A549 (cell line): ENCODE results near the gene NPLOC4. TPM values are rescaled to one million over a fixed set of nuclear protein-coding genes. Genes with fewer than 3 reads are reported as not detected.

Experiments used
- ATAC-seq, 2 experiments: fragments of 200-7000 bp in 1 of 2; fragments of >200 bp in 1 of 2; cut with Nextera tagmentation in 1 of 2; cut with Tn5 transposase in 1 of 2; 3 replicates each; pipeline versions ENCODE4 v1.8.0 to v1.9.1; 2018 to 2020; ENCODE audit warnings: mild to moderate bottlenecking in 1 of 2, moderate library complexity in 1 of 2
- CTCF ChIA-PET: fragments of 300-600 bp; sonication (Branson Sonifier 250); formaldehyde crosslinking; extraction: SDS; loops from one replicate; lab custom pipeline; 2021; ENCODE audit warnings: antibody characterized with exemption, inconsistent platforms; lab: Yijun Ruan, JAX
- POLR2A ChIA-PET: fragments of 350-600 bp; formaldehyde crosslinking; extraction: SDS; loops from one replicate; lab custom pipeline; 2021; ENCODE audit warnings: antibody characterized with exemption, inconsistent platforms; lab: Yijun Ruan, JAX
- DNase-seq, 2 experiments: peaks; one replicate each; pipeline versions ENCODE4 v3.0.0 to v3.0.0-alpha.2; 2011 to 2016; ENCODE audit warnings: low read depth in 1 of 2, low spot score in 1 of 2
- FAIRE-seq: peaks from 2 replicates; lab custom pipeline; 2011; peaks lifted over from hg19 to GRCh38; lab: Jason Lieb, UNC
- H3K27ac ChIP-seq, 2 experiments: fragments of >200 bp; sonication (Bioruptor Twin); formaldehyde crosslinking; 3 replicates each; pipeline ENCODE4 v1.5.1; 2016 to 2017
- H3K4me1 ChIP-seq: fragments of >200 bp; sonication (Bioruptor Twin); formaldehyde crosslinking; 3 replicates; pipeline ENCODE4 v1.6.1; 2016
- H3K4me2 ChIP-seq: fragments of >200 bp; sonication (Bioruptor Twin); formaldehyde crosslinking; 3 replicates; pipeline ENCODE4 v1.6.1; 2016
- H3K4me3 ChIP-seq: fragments of >200 bp; sonication (Bioruptor Twin); formaldehyde crosslinking; 3 replicates; pipeline ENCODE4 v1.5.1; 2016
- H3K9me3 ChIP-seq: fragments of >200 bp; sonication (Bioruptor Twin); formaldehyde crosslinking; 3 replicates; pipeline ENCODE4 v1.6.1; 2016
- BHLHE40 ChIP-seq: IDR thresholded peaks from 2 replicates; pipeline ENCODE4 v1.6.1; 2012; ENCODE audit warnings: low read depth, low read length, inconsistent platforms
- CEBPB ChIP-seq, 2 experiments: fragments of >200 bp in 1 of 2; sonication (Bioruptor Twin) in 1 of 2; formaldehyde crosslinking in 1 of 2; IDR thresholded peaks; 2 replicates each; pipeline ENCODE4 v1.6.1; 2012 to 2016
- FOXS1 ChIP-seq: fragments of 250-450 bp; sonication (Bioruptor Pico); IDR thresholded peaks from 2 replicates; pipeline ENCODE4 v1.5.0; 2020; ENCODE audit warnings: mild to moderate bottlenecking, moderate library complexity
- GATA3 ChIP-seq: IDR thresholded peaks from 2 replicates; pipeline ENCODE4 v1.6.1; 2012; ENCODE audit warnings: borderline replicate concordance
- JUN ChIP-seq, 2 experiments: fragments of >200 bp; sonication (Bioruptor Twin); formaldehyde crosslinking; IDR thresholded peaks; 2 replicates in 1 of 2; 3 replicates in 1 of 2; pipeline ENCODE4 v1.6.1; 2016 to 2017
- KDM1A ChIP-seq: fragments of 200-600 bp; sonication (generic); IDR thresholded peaks from 2 replicates; pipeline ENCODE4 v1.6.1; 2016; ENCODE audit warnings: low read depth, mild to moderate bottlenecking
- MYC ChIP-seq: IDR thresholded peaks from 2 replicates; pipeline ENCODE4 v1.6.1; 2012; ENCODE audit warnings: mild to moderate bottlenecking, inconsistent platforms, low read length, improper control_type of control experiment, borderline replicate concordance
- NFE2L2 ChIP-seq: fragments of 150-350 bp; conservative IDR thresholded peaks from 2 replicates; pipeline ENCODE4 v1.6.1; 2014; ENCODE audit warnings: low read length
- RARB ChIP-seq: fragments of 250-450 bp; sonication (Bioruptor Pico); IDR thresholded peaks from 2 replicates; pipeline ENCODE4 v1.8.0; 2021; ENCODE audit warnings: mild to moderate bottlenecking, moderate library complexity
- SMC3 ChIP-seq: fragments of >200 bp; sonication (Bioruptor Twin); formaldehyde crosslinking; IDR thresholded peaks from 3 replicates; pipeline ENCODE4 v1.6.1; 2018; ENCODE audit warnings: inconsistent platforms
- TFCP2L1 ChIP-seq: fragments of 250-450 bp; sonication (Bioruptor Pico); IDR thresholded peaks from 2 replicates; pipeline ENCODE4 v1.5.0; 2021; ENCODE audit warnings: mild to moderate bottlenecking
- ZSCAN20 ChIP-seq: fragments of 250-450 bp; sonication (Bioruptor Pico); IDR thresholded peaks from 2 replicates; pipeline ENCODE4 v1.8.0; 2022; ENCODE audit warnings: mild to moderate bottlenecking, moderate library complexity
- WGBS: methylation state at CpG from one replicate; pipeline ENCODE4 v1.1.6; 2017; ENCODE audit errors: missing lambda C conversion rate; 5-methylcytosine and 5-hydroxymethylcytosine counted together
- polyA plus RNA-seq, 4 experiments: library from polyadenylated mRNA; depleted of rRNA in 3 of 4; stranded (reverse); fragments of >200 nt; fragmentation: RNase III in 1 of 4; extraction: RNeasy Plus Mini Kit Qiagen cat#74134 plus additional on column Dnase treatment in 1 of 4; gene quantifications; 2 replicates in 3 of 4; 3 replicates in 1 of 4; pipeline ENCODE4 v1.2.3, GENCODE V29; 2011 to 2017
- TF ChIP-seq, protein P1 (sequence below): fragments of >200 bp; sonication (Bioruptor Twin); formaldehyde crosslinking; IDR thresholded peaks from 2 replicates; pipeline ENCODE4 v1.6.1; 2016
- TF ChIP-seq, protein P2 (sequence below): fragments of 200-600 bp; sonication (generic); IDR thresholded peaks from 2 replicates; pipeline ENCODE4 v1.6.1; 2016; ENCODE audit warnings: antibody characterized with exemption, mild to moderate bottlenecking, moderate library complexity
- TF ChIP-seq, protein P3 (sequence below): IDR thresholded peaks from 2 replicates; pipeline ENCODE4 v1.6.1; 2012

The NPLOC4 gene
- polyA plus RNA-seq, 2 of the 4 experiments (the other 2 are of a cell fraction) = 98.5 to 101 TPM

DNA sequence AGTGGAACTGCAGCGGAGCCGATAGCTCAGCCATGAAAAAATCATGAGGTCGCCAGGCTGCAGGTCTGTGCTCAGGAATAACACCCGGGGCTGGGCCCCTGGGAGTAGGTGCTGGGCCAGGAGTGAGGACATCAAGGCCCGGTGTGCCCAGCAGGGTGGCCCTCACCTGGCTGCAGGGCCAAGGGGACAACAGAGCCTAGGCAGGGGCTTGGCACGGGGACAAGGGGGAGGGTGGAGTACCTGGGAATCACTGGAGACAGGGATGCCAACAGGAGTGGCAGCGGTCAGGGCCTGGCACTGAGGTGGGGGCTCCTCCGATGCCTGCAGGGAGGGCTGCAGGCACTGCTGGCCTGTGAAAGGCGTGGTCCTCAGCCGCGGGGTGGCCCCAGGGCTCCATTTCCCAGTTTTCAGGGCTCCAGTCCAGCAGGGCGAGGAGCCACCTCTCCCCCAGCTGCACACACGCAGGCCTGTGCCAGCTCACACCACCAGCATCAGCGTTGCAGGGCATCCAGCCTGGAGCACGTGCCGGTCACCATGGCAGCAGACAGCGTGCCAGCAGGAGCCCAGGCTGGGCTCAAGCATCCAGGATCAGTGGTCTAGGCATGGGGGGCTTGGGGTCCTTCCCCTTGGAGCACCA, 113.4 kb downstream of the NPLOC4 start:
- Histone ChIP-seq H3K4me2 (no peak overlapping the region), H3K9me3 (no peaks in the 10 kb centered on the region), H3K4me1 (peaks cover 13% of the 10 kb centered on the region), H3K4me3 (no peak overlapping the region), H3K27ac (no peak overlapping the region)
- ATAC-seq (no peak), DNase-seq (no peak), FAIRE-seq (no peak)
- TF ChIP-seq, protein P1, sequence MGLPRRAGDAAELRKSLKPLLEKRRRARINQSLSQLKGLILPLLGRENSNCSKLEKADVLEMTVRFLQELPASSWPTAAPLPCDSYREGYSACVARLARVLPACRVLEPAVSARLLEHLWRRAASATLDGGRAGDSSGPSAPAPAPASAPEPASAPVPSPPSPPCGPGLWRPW = no peak
- TF ChIP-seq BHLHE40 = peak; percentile 16; the same call in 1 of the 2 replicates
- ChIA-PET POLR2A (no interaction called here), CTCF (interaction anchor here (1.1 to 2.7 kb wide), 5 partner anchors 13 to 77 kb away, joined by 3 to 11 read pairs (median 5); no protein-coding TSS in a partner anchor)
- 79% methylated on average over 12 of the region's 17 CpGs for WGBS

DNA sequence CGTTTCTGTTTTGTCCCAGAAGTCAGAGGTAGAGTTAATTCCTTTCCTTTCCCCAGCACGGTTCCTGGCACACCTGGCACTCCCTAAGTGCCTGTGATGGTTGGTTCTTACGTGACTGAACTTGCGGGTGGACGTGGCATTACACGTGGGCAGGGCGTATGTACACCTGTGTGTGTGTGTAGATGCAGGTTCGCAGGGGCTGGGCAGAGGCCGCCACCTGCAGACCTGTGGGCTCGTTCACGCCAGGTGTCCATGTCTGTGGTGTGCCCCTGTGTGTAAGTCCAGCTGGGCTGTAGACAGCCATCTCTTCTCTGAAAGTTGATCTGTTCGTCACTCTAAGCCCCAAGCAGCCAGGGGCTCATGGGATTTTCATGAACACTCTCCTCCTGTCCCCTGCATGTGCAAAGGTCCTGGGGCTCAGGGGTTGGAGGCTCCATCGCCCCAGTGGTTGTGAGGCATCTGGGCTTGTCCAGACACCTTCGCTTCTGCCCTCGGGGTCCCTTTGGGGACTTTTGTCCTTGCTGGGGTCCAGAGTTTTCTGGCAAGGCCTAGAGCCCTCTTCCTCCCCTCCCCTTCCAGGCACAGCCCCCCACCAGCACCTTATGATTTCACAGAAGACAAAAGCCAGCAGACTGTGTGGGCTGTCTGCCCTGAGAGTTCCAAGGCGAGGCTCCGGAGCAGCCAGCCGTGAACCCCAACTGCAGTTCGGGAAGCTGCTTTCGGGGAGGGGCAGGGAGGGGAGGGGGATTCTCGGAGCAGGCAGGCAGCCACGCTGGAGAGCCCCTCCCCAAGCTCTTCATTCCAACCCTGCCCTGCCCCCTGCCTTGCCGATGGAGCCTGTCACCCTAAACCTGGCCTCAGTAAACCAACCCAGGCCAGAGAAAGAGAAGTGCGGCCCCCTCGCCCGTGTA, 114.2 kb downstream of the NPLOC4 start:
- DNase-seq (no peak), FAIRE-seq (no peak), ATAC-seq (no peak)
- Histone ChIP-seq H3K27ac (no peak overlapping the region), H3K4me2 (no peak overlapping the region), H3K4me3 (no peak overlapping the region), H3K4me1 (peaks cover 21% of the 10 kb centered on the region), H3K9me3 (no peaks in the 10 kb centered on the region)
- CTCF ChIA-PET = interaction anchor here (0.6 to 5.5 kb wide), 7 partner anchors 14 to 106 kb away, joined by 3 to 65 read pairs (median 5); no protein-coding TSS in a partner anchor
- WGBS = 89% methylated on average over 26 of the region's 26 CpGs
- POLR2A ChIA-PET = no interaction called here
- TF ChIP-seq CEBPB (IDR thresholded peaks at IDR 0.05) (no peak), KDM1A (peak; percentile 68; the same call in 1 of the 2 replicates), ZSCAN20 (no peak), NFE2L2 (no peak), JUN (IDR thresholded peaks at IDR 0.05) (0 out of 5 replicates have a peak, but pooled peaks of 1 of the 2 experiments have one; percentile 4), MYC (no peak), RARB (CRISPR knock-in tag) (no peak), SMC3 (no peak), TFCP2L1 (CRISPR knock-in tag) (no peak), GATA3 (no peak), BHLHE40 (no peak), FOXS1 (CRISPR knock-in tag) (no peak)
- TF ChIP-seq, protein P2, sequence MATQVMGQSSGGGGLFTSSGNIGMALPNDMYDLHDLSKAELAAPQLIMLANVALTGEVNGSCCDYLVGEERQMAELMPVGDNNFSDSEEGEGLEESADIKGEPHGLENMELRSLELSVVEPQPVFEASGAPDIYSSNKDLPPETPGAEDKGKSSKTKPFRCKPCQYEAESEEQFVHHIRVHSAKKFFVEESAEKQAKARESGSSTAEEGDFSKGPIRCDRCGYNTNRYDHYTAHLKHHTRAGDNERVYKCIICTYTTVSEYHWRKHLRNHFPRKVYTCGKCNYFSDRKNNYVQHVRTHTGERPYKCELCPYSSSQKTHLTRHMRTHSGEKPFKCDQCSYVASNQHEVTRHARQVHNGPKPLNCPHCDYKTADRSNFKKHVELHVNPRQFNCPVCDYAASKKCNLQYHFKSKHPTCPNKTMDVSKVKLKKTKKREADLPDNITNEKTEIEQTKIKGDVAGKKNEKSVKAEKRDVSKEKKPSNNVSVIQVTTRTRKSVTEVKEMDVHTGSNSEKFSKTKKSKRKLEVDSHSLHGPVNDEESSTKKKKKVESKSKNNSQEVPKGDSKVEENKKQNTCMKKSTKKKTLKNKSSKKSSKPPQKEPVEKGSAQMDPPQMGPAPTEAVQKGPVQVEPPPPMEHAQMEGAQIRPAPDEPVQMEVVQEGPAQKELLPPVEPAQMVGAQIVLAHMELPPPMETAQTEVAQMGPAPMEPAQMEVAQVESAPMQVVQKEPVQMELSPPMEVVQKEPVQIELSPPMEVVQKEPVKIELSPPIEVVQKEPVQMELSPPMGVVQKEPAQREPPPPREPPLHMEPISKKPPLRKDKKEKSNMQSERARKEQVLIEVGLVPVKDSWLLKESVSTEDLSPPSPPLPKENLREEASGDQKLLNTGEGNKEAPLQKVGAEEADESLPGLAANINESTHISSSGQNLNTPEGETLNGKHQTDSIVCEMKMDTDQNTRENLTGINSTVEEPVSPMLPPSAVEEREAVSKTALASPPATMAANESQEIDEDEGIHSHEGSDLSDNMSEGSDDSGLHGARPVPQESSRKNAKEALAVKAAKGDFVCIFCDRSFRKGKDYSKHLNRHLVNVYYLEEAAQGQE = no peak
- TF ChIP-seq, protein P3, sequence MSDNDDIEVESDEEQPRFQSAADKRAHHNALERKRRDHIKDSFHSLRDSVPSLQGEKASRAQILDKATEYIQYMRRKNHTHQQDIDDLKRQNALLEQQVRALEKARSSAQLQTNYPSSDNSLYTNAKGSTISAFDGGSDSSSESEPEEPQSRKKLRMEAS = no peak
